Stimulated activated CD8-positive, alpha-beta memory T cell treated with anti-CD3 and anti-CD28 coated beads, Interleukin-7, amount 100 ng/mL, for 4 hours (primary cell): ENCODE measurements around the gene RSPO1.

Source experiments
- DNase-seq, 2 donors: peaks; one replicate each; pipeline ENCODE4 v3.0.0-alpha.2; 2020; ENCODE audit warnings: low read depth in 2 of 2

The RSPO1 gene

DNA sequence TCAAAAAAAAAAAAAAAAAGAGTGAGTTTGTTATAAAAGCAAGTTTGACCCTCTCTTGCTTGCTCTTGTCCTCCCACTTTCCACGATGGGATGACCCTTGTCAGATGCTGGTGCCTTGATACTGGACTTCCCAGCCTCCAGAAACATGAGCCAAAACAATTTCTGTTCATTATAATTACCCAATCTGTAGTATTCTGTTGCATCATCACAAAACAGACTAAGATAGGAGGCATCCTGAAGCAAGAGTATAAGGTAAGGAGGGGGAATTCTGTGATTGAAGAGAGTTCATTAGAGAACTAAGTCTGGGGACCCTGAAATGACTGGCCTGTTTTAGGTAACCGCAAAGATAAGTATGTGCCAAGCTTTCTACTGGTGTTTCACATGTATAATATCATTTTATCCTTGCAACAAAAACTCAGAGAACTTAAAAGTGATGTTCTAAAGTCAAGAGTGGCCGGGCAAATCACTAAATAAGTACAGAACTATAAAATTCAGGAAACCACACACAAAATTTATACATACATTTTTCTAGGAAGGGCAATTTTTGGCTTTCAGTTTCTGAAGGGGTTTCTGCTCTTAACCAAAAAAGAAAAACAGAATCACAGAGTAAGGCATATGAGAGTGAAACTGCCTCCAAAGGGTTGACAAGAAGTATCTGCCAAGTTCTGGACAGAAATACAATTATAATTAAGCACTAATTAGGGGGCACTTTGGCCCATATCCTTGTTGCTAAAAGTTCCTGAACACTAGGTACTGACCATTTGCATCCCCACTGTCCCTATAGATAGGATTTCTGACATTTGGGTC, 64.0 kb downstream of the RSPO1 start:
- DNase-seq, result no peak

DNA sequence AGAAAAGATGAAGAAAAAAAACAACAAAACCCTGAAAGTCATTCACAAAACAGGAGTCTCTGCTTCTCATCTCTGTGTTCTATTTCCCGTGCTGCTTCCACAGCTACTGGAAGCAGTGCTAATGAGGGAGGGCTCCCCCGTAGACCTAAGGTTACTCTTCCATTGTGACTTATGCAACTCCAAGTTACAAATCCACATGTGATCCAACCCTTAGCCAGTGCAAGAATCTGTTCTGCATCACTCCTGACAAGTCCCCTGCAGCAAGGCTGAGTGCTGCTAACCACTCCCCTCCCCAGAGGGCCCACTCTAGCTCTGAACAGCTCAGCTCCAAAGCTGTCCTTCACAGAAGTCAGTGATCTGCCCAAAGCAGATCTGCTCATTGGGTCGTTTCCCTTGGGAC, 67.7 kb downstream of the RSPO1 start:
- no peak for DNase-seq

DNA sequence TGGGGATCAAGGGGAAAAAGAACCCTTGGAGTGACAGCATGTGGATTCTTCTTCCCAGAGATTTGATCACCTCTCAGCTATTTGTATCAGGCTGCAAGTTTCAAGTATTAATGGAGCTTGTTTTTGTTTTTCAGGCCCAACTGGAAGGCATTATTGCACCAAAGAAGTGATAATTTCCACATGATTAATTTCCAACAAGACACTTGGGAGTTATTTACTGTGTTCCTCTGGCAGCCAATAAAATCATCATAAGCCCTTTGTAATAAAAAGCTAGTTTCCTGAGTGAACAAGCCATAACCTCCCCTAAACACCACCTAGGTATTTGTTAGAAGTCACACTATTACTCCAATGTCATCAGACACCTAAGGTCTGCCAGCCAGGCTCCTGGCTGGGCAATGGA, 69.8 kb downstream of the RSPO1 start:
- DNase-seq, result no peak

- no peak for DNase-seq
Measured at GRCh38 chr1:37562984-37563383, 71.7 kb downstream of the RSPO1 start.
